Psoas muscle (tissue), 8 donors: Measurements from ENCODE around the gene SLC26A2. TPM values are rescaled to one million over a fixed set of nuclear protein-coding genes. Genes with fewer than 3 reads are reported as not detected.

ENCODE experiments used
- ATAC-seq, 4 donors: fragments of 200-7000 bp; cut with Tn5 transposase; one replicate each; pipeline ENCODE4 v1.9.1; 2020; ENCODE audit warnings: moderate library complexity in 3 of 4, mild to moderate bottlenecking in 2 of 4
- DNase-seq, 2 donors: peaks; one replicate each; pipeline ENCODE4 v3.0.0-alpha.2; 2020
- H3K27ac ChIP-seq: fragments of 200-600 bp; one replicate; pipeline ENCODE4 v1.8.0; 2022
- H3K27me3 ChIP-seq, 3 donors: fragments of 200-600 bp in 1 of 3; one replicate each; pipeline versions ENCODE4 v1.6.1 to v1.8.0; 2013 to 2022; ENCODE audit warnings: low read length in 2 of 3, mild to moderate bottlenecking in 2 of 3, moderate library complexity in 1 of 3; ENCODE audit not compliant: insufficient read depth in 3 of 3
- H3K36me3 ChIP-seq, 2 donors: fragments of 200-600 bp in 1 of 2; one replicate each; pipeline versions ENCODE4 v1.6.1 to v1.8.0; 2013 to 2022; ENCODE audit warnings: low read depth in 1 of 2, mild to moderate bottlenecking in 1 of 2, moderate library complexity in 1 of 2; ENCODE audit not compliant: insufficient read depth in 1 of 2
- H3K4me1 ChIP-seq: fragments of 200-600 bp; one replicate; pipeline ENCODE4 v1.8.0; 2022
- H3K4me3 ChIP-seq: fragments of 200-600 bp; one replicate; pipeline ENCODE4 v1.8.0; 2022; ENCODE audit warnings: mild to moderate bottlenecking
- H3K9me3 ChIP-seq: fragments of 200-600 bp; one replicate; pipeline ENCODE4 v1.8.0; 2022
- WGBS, 3 donors: extraction: QIAGEN DNeasy Blood & Tissue Kit; methylation state at CpG; one replicate each; pipeline versions ENCODE4 v1.1.6 to v1.1.7; 2013; 5-methylcytosine and 5-hydroxymethylcytosine counted together
- intact Hi-C, 2 donors: fragments of 100-400 bp; cut with DNase I; formaldehyde crosslinking; loops; one replicate each; pipeline versions ENCODE4 v1.11.0 to v1.14.2; 2022
- polyA plus RNA-seq, 3 donors: library from polyadenylated mRNA; stranded (reverse); fragments of 200-250 nt; gene quantifications; one replicate each; pipeline ENCODE4 v1.2.3, GENCODE V29; 2013
- total RNA-seq, 4 donors: library from RNA; stranded (reverse); fragmentation: NEBNext Ultra II Directional in 2 of 4; extraction: Animal tissue kit (Norgen Biotek cat#: 25700) in 2 of 4; gene quantifications; one replicate each; pipeline versions ENCODE4 v1.2.1 to v1.2.4, GENCODE V29; 2021 to 2023
- TF ChIP-seq, protein P1 (sequence below): fragments of 200-600 bp; IDR thresholded peaks from one replicate; pipeline ENCODE4 v1.8.0; 2022; ENCODE audit warnings: antibody characterized with exemption
- donor health status: healthy with polysubstance abuse.
- donor health status: DM: no; HTN: no; CAD: no; lungs with moderate emphysema.
- donor health status: Bipolar disorder and iron deficiency.
- donor health status: healthy.
- donor health status: DM: yes; HTN: yes; CAD: no.
- donor health status: DM: no; HTN: no; CAD: no.
- donor health status: DM: no; HTN: no; CAD: no.
- donor health status: DM: yes; HTN: yes; CAD: no.

The SLC26A2 gene
- total and polyA plus RNA-seq, 7 donors, result 4.0 to 20.1 (median 7.3) TPM

DNA sequence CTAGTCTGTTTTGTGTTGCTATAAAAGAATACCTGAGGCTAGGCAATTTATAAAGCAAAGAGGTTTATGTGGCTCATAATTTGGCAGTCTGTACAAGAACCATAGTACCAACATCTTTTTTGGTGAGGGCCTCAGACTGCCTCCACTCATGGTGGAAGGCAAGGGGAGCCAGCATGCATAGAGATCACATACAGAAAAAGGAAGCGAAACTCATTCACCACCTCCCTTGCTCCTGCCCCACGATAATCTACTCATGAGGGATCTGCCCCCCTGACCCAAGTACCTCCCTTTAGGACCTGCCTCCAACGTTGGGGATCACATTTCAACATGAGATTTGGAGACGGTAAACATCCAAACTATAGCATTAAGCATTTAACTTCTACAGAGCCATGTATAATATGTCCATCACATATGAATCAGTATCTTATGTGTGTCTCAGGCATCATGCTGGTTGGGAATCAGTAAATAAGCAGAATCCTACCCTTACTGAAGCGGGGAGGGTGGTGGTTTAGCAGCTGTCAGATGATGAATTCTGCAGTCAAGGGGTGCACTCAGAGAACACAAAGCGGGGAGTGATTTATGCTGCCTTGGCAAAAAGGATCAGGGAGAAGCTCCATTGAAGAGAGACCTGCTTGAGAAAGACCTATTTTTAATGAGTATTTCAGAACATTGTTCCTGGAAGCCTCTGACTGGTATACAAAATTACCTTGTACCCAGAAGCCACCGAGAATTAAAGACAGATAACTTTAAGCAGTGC, 74.8 kb downstream of the SLC26A2 start:
- intact Hi-C loops, result no loop called here
- DNase-seq, result no peak
- TF ChIP-seq, protein P1, sequence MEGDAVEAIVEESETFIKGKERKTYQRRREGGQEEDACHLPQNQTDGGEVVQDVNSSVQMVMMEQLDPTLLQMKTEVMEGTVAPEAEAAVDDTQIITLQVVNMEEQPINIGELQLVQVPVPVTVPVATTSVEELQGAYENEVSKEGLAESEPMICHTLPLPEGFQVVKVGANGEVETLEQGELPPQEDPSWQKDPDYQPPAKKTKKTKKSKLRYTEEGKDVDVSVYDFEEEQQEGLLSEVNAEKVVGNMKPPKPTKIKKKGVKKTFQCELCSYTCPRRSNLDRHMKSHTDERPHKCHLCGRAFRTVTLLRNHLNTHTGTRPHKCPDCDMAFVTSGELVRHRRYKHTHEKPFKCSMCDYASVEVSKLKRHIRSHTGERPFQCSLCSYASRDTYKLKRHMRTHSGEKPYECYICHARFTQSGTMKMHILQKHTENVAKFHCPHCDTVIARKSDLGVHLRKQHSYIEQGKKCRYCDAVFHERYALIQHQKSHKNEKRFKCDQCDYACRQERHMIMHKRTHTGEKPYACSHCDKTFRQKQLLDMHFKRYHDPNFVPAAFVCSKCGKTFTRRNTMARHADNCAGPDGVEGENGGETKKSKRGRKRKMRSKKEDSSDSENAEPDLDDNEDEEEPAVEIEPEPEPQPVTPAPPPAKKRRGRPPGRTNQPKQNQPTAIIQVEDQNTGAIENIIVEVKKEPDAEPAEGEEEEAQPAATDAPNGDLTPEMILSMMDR, result no peak
- no peaks in the 10 kb centered on the region for H3K27me3 ChIP-seq
- peaks cover 24% of the 10 kb centered on the region for H3K4me1 ChIP-seq
- 68 to 80% (median 70%) methylated on average over 7 of the region's 7 CpGs for WGBS, 3 donors
- peak overlapping the region; percentile 77 for H3K27ac ChIP-seq
- no peaks in the 10 kb centered on the region for H3K9me3 ChIP-seq
- no peak for ATAC-seq
- H3K36me3 ChIP-seq, result peaks cover 44 to 95% of the 10 kb centered on the region in 2 donors
- no peak overlapping the region for H3K4me3 ChIP-seq

DNA sequence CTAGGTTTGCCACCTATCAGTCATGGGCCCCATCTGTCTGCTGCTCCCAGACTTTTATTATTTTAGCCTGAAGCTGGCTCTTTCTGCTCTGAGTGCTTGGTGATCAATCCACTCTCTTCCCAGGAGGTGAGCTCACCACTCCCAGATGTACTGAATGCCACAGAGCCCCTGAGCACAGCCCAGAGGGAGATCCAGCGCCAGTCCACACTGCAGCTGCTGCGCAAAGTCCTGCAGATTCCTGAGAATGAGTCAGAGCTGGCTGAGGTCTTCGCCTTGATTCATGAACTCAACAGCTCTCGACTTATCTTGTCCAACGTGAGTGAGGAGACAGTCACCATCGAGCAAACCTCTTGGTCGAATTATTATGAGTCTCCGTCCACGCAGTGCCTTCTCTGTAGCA, 76.0 kb downstream of the SLC26A2 start:
- Histone ChIP-seq H3K4me3 (no peak overlapping the region), H3K9me3 (no peaks in the 10 kb centered on the region), H3K27ac (peak overlapping the region; percentile 77), H3K27me3 (no peaks in the 10 kb centered on the region), H3K36me3 (peaks cover 49 to 95% of the 10 kb centered on the region in 2 donors), H3K4me1 (peaks cover 17% of the 10 kb centered on the region)
- ATAC-seq (peak; percentile 98 to 99 (median 99)), DNase-seq (peak; percentile 76 to 87)
- WGBS, 3 donors, result 40 to 62% (median 57%) methylated on average over 9 of the region's 9 CpGs
- intact Hi-C loops, result no loop called here
- TF ChIP-seq, protein P1, result no peak

Other genes with a start within 250 kb of the SLC26A2 start
- gene PPARGC1B, start 230.4 kb upstream of the SLC26A2 start, total RNA-seq, result 1 to 10 TPM; 4.6 to 9.5 (median 6.8) TPM
- gene PPARGC1B, start 230.4 kb upstream of the SLC26A2 start, polyA plus RNA-seq, result 1 to 10 TPM in 2 of 3 donors, under 1 TPM in 1; 0.93 to 3.1 (median 2.1) TPM
- under 1 TPM; 0.04 to 0.26 (median 0.08) TPM for gene PDE6A, start 16.0 kb upstream of the SLC26A2 start, total RNA-seq
- gene PDE6A, start 16.0 kb upstream of the SLC26A2 start, polyA plus RNA-seq, result under 1 TPM; 0.09 to 0.15 (median 0.10) TPM
- 1 to 10 TPM; 1.9 to 4.2 (median 2.9) TPM for gene TIGD6, start 39.9 kb downstream of the SLC26A2 start, total RNA-seq
- gene TIGD6, start 39.9 kb downstream of the SLC26A2 start, polyA plus RNA-seq, result 1 to 10 TPM; 1.4 to 7.8 (median 2.4) TPM
- gene HMGXB3, start 40.0 kb downstream of the SLC26A2 start, total RNA-seq, result 10 to 100 TPM; 12.6 to 23.2 (median 17.9) TPM
- gene HMGXB3, start 40.0 kb downstream of the SLC26A2 start, polyA plus RNA-seq, result 10 to 100 TPM in 2 of 3 donors, 1 to 10 TPM in 1; 8.6 to 22.6 (median 15.4) TPM
- gene CSF1R, start 125.8 kb downstream of the SLC26A2 start, total RNA-seq, result 10 to 100 TPM in 2 of 4 donors, 1 to 10 TPM in 2; 4.2 to 20.0 (median 10.7) TPM
- 1 to 10 TPM; 1.2 to 1.6 (median 1.3) TPM for gene CSF1R, start 125.8 kb downstream of the SLC26A2 start, polyA plus RNA-seq
- gene PDGFRB, start 195.1 kb downstream of the SLC26A2 start, total RNA-seq, result 10 to 100 TPM; 34.0 to 56.0 (median 39.1) TPM
- gene PDGFRB, start 195.1 kb downstream of the SLC26A2 start, polyA plus RNA-seq, result 10 to 100 TPM; 14.6 to 19.9 (median 19.2) TPM
- gene CDX1, start 206.0 kb downstream of the SLC26A2 start, total RNA-seq, result not detected
- gene CDX1, start 206.0 kb downstream of the SLC26A2 start, polyA plus RNA-seq, result under 1 TPM in 2 of 3 donors, not detected in 1; 0.06 to 0.08 TPM
- not detected for gene SLC6A7, start 229.3 kb downstream of the SLC26A2 start, total RNA-seq
- not detected for gene SLC6A7, start 229.3 kb downstream of the SLC26A2 start, polyA plus RNA-seq